Gastroesophageal sphincter (tissue), 3 donors: ENCODE data around the gene AGER.

Experiments
- CTCF ChIP-seq, 4 experiments: fragments of 200-600 bp in 2 of 4; fragments of 450-650 bp in 2 of 4; sonication (generic) in 1 of 4; IDR thresholded peaks; one replicate each; pipeline ENCODE4 v1.5.1; 2017 to 2019; ENCODE audit warnings: antibody characterized with exemption in 4 of 4, mild to moderate bottlenecking in 2 of 4, moderate library complexity in 2 of 4
- EP300 ChIP-seq: sonication (generic); formaldehyde crosslinking; IDR thresholded peaks from one replicate; pipeline ENCODE4 v1.6.1; 2017; ENCODE audit warnings: antibody characterized with exemption, mild to moderate bottlenecking
- POLR2A ChIP-seq, 2 donors: fragments of 450-650 bp; IDR thresholded peaks; one replicate each; pipeline ENCODE4 v1.6.1; 2017; ENCODE audit warnings: antibody characterized with exemption in 2 of 2, mild to moderate bottlenecking in 2 of 2, moderate library complexity in 1 of 2
- POLR2AphosphoS5 ChIP-seq: sonication (generic); formaldehyde crosslinking; IDR thresholded peaks from one replicate; pipeline ENCODE4 v1.6.1; 2017; ENCODE audit warnings: antibody characterized with exemption

- TF ChIP-seq POLR2A (IDR thresholded peaks at IDR 0.05) (no peak), CTCF (IDR thresholded peaks at IDR 0.05) (no peak), POLR2AphosphoS5 (no peak), EP300 (no peak)
Observed at GRCh38 chr6:32171234-32171633, 12.8 kb downstream of the AGER start.
